Tibial nerve (tissue), 4 donors: ENCODE results near the gene NDUFV3.

ENCODE experiments used
- CTCF ChIP-seq, 5 experiments: fragments of 200-600 bp in 3 of 5; fragments of 450-650 bp in 2 of 5; sonication (generic) in 3 of 5; IDR thresholded peaks; one replicate each; pipeline ENCODE4 v1.5.1; 2016 to 2019; ENCODE audit warnings: antibody characterized with exemption in 5 of 5, mild to moderate bottlenecking in 3 of 5, moderate library complexity in 2 of 5
- EP300 ChIP-seq, 2 donors: sonication (generic); formaldehyde crosslinking; IDR thresholded peaks; one replicate each; pipeline ENCODE4 v1.6.1; 2017; ENCODE audit warnings: antibody characterized with exemption in 2 of 2, mild to moderate bottlenecking in 1 of 2
- POLR2A ChIP-seq, 2 donors: fragments of 450-650 bp; IDR thresholded peaks; one replicate each; pipeline ENCODE4 v1.6.1; 2017; ENCODE audit warnings: antibody characterized with exemption in 2 of 2, mild to moderate bottlenecking in 2 of 2, moderate library complexity in 2 of 2

GRCh38 chr21:42892582-42892930 is 553 bp upstream of the NDUFV3 start:
- TF ChIP-seq CTCF (IDR thresholded peaks at IDR 0.05) = no peak
- TF ChIP-seq EP300 (IDR thresholded peaks at IDR 0.05) = no peak
- no peak for TF ChIP-seq POLR2A (IDR thresholded peaks at IDR 0.05)
